Body of pancreas (tissue), 4 donors: ENCODE data around the gene ADAM17. TPM values are rescaled to one million over a fixed set of nuclear protein-coding genes. Genes with fewer than 3 reads are reported as not detected.
"Not testable (repeated sequence)": the region's sequence is repeated elsewhere in the genome, so short reads cannot be mapped to it uniquely, and the experiment has no call there.

ENCODE experiments used
- ATAC-seq: fragments of 150-250 bp; one replicate; pipeline ENCODE4 v1.9.1; 2016
- DNase-seq, 4 donors: peaks; one replicate each; pipeline ENCODE4 v3.0.0-alpha.2; 2019
- H3K27ac ChIP-seq, 4 donors: fragments of 200-600 bp; sonication (generic); 1 replicate in 3 of 4; 2 replicates in 1 of 4; pipeline versions ENCODE4 v1.5.1 to v1.6.1; 2016 to 2019; ENCODE audit warnings: mild to moderate bottlenecking in 1 of 4, mixed read lengths in 1 of 4, moderate library complexity in 1 of 4
- H3K27me3 ChIP-seq, 2 donors: fragments of 200-600 bp; sonication (generic); one replicate each; pipeline ENCODE4 v1.6.0; 2016; ENCODE audit warnings: mild to moderate bottlenecking in 1 of 2
- H3K36me3 ChIP-seq, 2 donors: fragments of 200-600 bp; sonication (generic); replicated peaks in 1 of 2; 2 replicates each; pipeline ENCODE4 v1.5.1; 2016; ENCODE audit warnings: low read depth in 2 of 2; ENCODE audit not compliant: insufficient read depth in 1 of 2
- H3K4me1 ChIP-seq: fragments of 200-600 bp; sonication (generic); one replicate; pipeline ENCODE4 v1.6.0; 2016
- H3K4me3 ChIP-seq, 2 donors: fragments of 200-600 bp; sonication (generic); 1 replicate in 1 of 2; 2 replicates in 1 of 2; pipeline ENCODE4 v1.5.1; 2016 to 2019
- H3K9me3 ChIP-seq, 3 donors: fragments of 200-600 bp; sonication (generic); 1 replicate in 2 of 3; 2 replicates in 1 of 3; pipeline ENCODE4 v1.5.1; 2016
- POLR2A ChIP-seq, 3 donors: fragments of 450-650 bp; IDR thresholded peaks; one replicate each; pipeline ENCODE4 v1.6.1; 2016; ENCODE audit warnings: antibody characterized with exemption in 3 of 3, mild to moderate bottlenecking in 2 of 3
- WGBS, 2 donors: methylation state at CpG; one replicate each; pipeline ENCODE4 v1.1.5; 2017; 5-methylcytosine and 5-hydroxymethylcytosine counted together
- intact Hi-C: fragments of 100-400 bp; cut with DNase I; formaldehyde crosslinking; loops from one replicate; pipeline ENCODE4 v1.15.1; 2023
- total RNA-seq, 2 donors: library from RNA; depleted of rRNA; stranded (reverse); fragments of >200 nt; gene quantifications; one replicate each; pipeline ENCODE4 v1.1.0, GENCODE V29; 2016
- TF ChIP-seq, protein P1 (sequence below), 7 experiments: fragments of 450-650 bp in 4 of 7; fragments of 200-600 bp in 3 of 7; sonication (generic) in 3 of 7; IDR thresholded peaks; one replicate each; pipeline ENCODE4 v1.5.1; 2016 to 2019; ENCODE audit warnings: antibody characterized with exemption in 7 of 7

The ADAM17 gene
- total RNA-seq, 2 donors from 2014 or later, result 9.9 to 17.5 TPM

DNA sequence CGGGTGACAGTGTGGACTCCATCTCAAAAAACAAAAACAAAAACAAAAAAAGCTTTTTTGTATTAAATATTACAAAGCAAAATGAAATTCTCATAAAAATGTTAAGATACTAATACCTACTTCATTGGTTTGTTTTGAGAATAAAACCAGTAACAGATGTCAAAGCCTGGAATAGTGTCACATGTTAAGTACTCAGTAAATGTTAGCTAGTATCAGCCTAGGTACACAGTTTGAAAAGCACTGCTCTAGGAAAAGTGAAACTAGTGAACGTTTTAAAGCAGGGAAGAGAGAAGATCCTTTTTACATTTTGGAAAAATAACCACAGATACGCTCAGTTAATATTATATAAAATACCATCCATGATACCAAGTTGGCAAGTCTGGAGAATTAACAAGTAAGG lies 37.1 kb upstream of the ADAM17 start:
- H3K27ac ChIP-seq, result no peak overlapping the region

DNA sequence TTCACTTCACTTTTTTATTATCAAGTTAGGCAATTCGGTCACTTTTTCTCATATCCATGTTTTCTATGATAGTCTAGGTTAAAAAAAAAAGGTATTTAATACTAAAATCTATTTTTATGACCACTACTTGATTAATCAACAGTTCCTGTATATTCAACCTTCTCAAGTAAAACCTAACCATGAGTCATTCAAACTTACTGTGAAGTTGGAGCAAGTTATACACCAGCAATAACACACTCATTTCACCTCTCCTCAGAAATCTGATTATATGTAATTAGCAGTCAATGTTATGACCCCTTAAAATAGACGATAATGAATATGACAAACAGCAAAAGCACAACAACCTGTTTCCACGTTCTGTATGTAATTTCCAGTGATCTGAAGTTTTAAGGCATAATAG lies 35.0 kb upstream of the ADAM17 start:
- Histone ChIP-seq H3K36me3 (peaks cover 8 to 13% of the 10 kb centered on the region in 2 donors), H3K4me1 (peaks cover 14% of the 10 kb centered on the region), H3K27ac (no peak overlapping the region), H3K27me3 (no peaks in the 10 kb centered on the region), H3K9me3 (no peaks in the 10 kb centered on the region), H3K4me3 (no peak overlapping the region)
- TF ChIP-seq POLR2A (IDR thresholded peaks at IDR 0.05), result no peak
- TF ChIP-seq, protein P1, sequence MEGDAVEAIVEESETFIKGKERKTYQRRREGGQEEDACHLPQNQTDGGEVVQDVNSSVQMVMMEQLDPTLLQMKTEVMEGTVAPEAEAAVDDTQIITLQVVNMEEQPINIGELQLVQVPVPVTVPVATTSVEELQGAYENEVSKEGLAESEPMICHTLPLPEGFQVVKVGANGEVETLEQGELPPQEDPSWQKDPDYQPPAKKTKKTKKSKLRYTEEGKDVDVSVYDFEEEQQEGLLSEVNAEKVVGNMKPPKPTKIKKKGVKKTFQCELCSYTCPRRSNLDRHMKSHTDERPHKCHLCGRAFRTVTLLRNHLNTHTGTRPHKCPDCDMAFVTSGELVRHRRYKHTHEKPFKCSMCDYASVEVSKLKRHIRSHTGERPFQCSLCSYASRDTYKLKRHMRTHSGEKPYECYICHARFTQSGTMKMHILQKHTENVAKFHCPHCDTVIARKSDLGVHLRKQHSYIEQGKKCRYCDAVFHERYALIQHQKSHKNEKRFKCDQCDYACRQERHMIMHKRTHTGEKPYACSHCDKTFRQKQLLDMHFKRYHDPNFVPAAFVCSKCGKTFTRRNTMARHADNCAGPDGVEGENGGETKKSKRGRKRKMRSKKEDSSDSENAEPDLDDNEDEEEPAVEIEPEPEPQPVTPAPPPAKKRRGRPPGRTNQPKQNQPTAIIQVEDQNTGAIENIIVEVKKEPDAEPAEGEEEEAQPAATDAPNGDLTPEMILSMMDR (IDR thresholded peaks at IDR 0.05), result no peak
- intact Hi-C loops, result no loop called here
- 78 to 81% methylated on average over 3 of the region's 3 CpGs for WGBS, 2 donors
- DNase-seq, result no peak
- ATAC-seq, result no peak

More for the DNA sequence above, 37.1 kb upstream of the ADAM17 start:
- 65 to 67% methylated on average over 3 of the region's 3 CpGs for WGBS, 2 donors
- Histone ChIP-seq H3K9me3 (no peaks in the 10 kb centered on the region), H3K27me3 (no peaks in the 10 kb centered on the region), H3K4me1 (peaks cover 25% of the 10 kb centered on the region), H3K4me3 (no peak overlapping the region), H3K36me3 (peaks cover 3 to 11% of the 10 kb centered on the region in 2 donors)
- no peak for TF ChIP-seq POLR2A (IDR thresholded peaks at IDR 0.05)
- TF ChIP-seq, protein P1 (IDR thresholded peaks at IDR 0.05), result no peak
- ATAC-seq, result no peak
- DNase-seq, result no peak
- intact Hi-C loops, result no loop called here

DNA sequence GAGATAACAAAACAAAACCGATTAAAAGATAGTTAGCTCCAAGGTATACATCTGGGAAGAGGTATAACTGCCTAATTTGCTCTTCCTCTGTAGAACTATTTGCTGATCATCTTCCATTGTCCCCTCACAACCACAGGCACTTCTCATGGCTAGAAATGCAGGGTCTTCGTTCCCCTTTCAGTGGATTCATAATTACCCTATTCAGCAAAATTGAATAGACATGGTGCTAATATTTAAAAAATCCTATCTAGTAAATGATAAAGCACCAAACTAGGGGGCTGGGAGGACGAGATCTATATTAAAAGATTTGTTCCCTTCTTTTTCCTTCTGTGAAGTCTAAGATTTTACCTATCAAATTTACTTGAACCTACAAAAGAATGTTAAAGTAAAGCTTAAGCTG lies 30.8 kb upstream of the ADAM17 start:
- Histone ChIP-seq H3K27me3 (no peaks in the 10 kb centered on the region), H3K4me1 (no peaks in the 10 kb centered on the region), H3K36me3 (peaks cover 17 to 21% of the 10 kb centered on the region in 2 donors), H3K27ac (no peak overlapping the region), H3K9me3 (no peaks in the 10 kb centered on the region), H3K4me3 (no peak overlapping the region)
- no peak for ATAC-seq
- no peak for DNase-seq
- TF ChIP-seq POLR2A (IDR thresholded peaks at IDR 0.05), result no peak
- TF ChIP-seq, protein P1 (IDR thresholded peaks at IDR 0.05), result no peak
- intact Hi-C loops, result no loop called here
- 78 to 81% methylated on average over 3 of the region's 3 CpGs for WGBS, 2 donors

DNA sequence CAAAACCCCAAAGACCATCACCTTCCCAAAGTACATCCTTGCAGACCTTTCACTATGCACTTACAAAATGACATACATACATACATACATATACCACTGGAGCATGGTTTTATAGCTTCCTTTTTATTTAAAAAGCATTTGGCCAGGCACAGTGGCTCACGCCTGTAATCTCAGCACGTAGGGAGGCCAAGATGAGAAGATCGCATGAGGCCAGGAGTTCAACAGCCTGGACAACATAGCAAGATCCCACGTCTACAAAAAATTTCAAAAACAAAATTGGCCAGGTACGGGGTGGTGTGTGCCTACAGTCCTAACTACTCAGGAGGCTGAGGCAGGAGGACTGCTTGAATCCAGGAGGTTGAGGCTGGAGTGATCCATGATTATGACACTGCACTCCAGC lies 29.9 kb upstream of the ADAM17 start:
- H3K27ac ChIP-seq, result no peak overlapping the region
- H3K36me3 ChIP-seq, result peaks cover 14 to 16% of the 10 kb centered on the region in 2 donors
- DNase-seq, result no peak
- no peaks in the 10 kb centered on the region for H3K9me3 ChIP-seq
- no peaks in the 10 kb centered on the region for H3K4me1 ChIP-seq
- no peaks in the 10 kb centered on the region for H3K27me3 ChIP-seq
- 86 to 90% methylated on average over 5 of the region's 5 CpGs for WGBS, 2 donors
- H3K4me3 ChIP-seq, result no peak overlapping the region
- intact Hi-C loops, result no loop called here
- no peak for ATAC-seq
- TF ChIP-seq POLR2A (IDR thresholded peaks at IDR 0.05), result no peak
- TF ChIP-seq, protein P1 (IDR thresholded peaks at IDR 0.05), result no peak

DNA sequence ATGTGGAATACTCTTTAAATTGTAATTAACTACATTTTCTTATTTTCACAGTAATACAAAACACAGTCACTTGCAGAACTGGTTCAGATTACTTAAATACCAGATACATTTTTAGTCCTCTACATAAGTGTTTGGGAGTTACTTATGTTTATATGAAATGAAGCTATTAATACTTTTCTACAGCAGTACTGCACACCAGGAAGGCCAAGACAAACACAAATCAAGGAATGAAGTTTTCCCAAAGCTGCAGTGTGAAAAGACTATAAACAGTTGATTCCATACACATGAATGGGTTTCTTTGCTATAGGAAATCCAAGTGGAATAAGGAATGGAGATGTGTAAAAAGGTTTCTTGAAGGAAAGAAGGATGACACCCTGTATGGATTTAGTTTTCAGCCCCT lies 29.3 kb upstream of the ADAM17 start:
- H3K9me3 ChIP-seq, H3K4me1 ChIP-seq, intact Hi-C loops, ATAC-seq, H3K27me3 ChIP-seq, H3K27ac ChIP-seq, DNase-seq, H3K4me3 ChIP-seq: not testable (repeated sequence)
- H3K36me3 ChIP-seq, result peaks cover 13 to 14% of the 10 kb centered on the region in 2 donors
